IPS-NIHi7 (cell line): ENCODE measurements around the gene STX8.
"Not testable (repeated sequence)": the region's sequence is repeated elsewhere in the genome, so short reads cannot be mapped to it uniquely, and the experiment has no call there.

ENCODE experiments used
- DNase-seq: peaks from one replicate; pipeline ENCODE4 v3.0.0; 2012; ENCODE audit warnings: mixed read lengths; ENCODE audit errors: extremely low spot score

STX8 gene

DNA sequence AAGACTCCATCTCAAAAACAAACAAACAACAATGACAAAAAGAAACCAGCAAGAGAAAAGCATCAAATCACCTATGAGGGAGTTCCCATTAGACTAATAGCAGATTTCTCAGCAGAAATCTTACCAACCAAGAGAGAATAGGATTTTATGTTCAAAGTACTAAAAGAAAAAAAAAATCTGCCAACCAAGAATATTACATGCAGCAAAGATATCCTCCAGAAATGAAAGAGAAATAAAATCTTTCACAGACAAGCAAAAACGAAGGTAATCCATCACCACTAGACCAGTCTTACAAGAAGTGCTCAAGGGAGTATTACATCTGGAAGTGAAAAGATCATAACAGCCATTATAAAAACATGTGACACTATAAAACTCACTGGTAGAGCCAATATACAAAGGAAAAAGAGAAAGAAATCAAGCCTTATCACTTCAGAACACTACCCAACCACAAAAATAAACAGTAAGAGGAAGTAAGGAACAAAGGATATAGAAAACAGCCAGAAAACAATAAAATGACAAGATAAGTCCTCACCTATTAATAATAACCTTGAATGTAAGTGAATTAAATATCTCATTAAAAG, 66.3 kb downstream of the STX8 start:
- no peak for DNase-seq

DNA sequence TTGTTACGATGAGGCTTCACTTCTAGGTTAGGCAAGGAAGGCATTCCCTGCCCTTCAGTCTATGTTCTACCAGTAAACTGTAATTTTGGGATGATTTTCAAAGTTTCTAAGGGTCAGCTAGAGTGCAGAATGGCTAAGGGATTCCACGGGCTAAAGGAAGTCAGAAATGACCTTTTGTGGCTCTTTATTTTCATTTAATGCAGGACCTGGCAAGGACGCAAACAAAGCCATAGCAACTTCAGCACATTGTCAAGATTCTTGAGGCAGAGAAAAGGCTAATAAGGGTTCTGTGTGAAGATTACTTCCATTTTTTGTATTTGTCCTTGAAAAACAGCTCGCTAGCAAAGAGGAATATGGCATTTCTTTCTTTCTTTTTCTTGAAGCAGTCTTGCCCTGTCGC, 76.6 kb downstream of the STX8 start:
- DNase-seq, result no peak

DNA sequence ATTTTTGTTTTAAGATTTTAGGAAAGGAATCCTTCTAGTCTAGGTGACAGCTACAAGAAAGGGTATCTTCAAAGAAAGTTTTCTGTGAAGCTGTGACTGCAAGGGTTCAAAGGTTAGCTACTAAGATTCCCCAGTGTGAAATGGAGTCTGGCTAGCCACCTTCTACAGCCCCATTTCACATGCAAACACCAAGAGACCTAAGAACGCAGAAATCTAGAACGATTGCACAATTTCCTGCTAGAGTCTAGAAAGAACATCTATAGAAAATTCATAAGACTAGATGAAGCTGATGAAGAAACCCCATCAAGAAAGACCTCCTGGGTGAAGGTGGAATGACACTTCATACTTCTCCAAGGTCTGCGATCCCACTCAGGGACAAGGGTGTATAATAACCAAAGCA, 77.1 kb downstream of the STX8 start:
- DNase-seq, result no peak

DNA sequence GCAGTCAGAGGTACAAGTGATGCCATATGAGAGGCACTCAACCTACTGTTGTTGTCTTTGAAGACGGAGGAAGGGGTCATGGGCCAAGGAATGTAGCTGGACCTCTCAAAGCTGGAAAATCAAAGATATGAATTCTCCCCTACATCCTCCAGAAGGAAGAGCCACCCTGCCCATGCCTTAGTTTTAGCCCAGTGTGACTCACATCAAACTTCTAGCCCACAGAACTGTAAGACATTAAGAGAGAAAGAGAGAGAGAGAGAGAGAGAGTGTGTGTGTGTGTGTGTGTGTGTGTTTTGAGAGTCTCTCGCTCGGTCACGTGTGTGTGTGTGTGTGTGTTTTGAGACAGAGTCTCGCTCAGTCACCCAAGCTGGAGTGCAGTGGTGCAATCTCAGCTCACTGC, 87.1 kb downstream of the STX8 start:
- DNase-seq, result no peak

DNA sequence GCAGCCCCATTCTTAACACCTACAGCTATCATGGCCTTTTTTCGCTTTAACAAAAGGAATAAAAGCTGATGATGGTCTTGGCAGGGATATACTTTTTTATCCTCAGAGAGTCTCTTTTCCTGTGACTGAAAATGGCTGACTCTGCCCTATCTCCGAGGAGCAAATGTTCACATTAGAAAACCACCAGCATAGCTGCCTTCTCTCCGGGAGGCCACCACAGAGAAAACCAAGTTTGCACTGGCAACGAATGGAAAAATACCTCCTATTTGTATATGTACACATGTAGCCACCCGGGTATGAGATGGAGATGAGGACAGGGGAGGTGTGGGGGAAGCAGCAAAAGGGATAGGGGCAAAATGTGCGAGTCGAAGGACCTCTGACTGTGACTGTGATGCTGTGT, 88.2 kb downstream of the STX8 start:
- no peak for DNase-seq

DNA sequence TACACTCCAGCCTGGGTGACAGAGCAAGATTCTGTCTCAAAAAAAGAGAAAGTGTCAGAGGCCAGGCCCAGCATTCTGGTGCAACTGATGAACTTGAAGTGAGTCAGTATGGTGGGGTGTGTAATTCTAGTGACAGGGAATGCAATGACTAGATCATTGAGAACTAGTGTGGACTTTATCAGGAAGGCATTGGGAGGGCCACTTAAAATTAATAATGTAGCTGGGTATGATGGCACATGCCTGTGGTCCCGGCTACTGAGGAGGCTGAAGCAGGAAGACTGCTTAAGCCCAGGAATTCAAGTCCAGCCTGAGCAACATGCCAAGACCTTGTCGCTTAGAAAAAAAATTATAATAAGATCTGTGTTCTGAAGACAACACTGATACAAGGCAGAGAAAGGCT, 90.8 kb downstream of the STX8 start:
- no peak for DNase-seq

DNA sequence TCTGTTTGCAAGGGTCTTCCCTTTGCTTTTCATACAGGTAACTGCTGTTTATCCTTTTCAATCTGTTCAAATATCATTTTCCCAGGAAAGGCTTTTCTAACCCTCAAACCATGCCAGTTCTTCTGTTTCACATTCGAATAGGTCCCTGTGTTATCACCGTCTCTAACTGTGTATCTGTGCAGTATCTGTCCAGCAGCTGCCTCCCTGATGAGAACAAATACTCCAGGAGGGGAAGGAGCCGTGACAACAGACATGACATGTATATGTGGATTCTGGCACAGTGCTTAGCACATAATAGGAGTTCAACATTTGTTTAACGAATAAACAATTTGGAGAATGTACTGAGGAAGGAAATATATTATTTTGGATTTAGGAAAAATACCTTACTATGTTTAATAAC, 95.7 kb downstream of the STX8 start:
- no peak for DNase-seq

DNA sequence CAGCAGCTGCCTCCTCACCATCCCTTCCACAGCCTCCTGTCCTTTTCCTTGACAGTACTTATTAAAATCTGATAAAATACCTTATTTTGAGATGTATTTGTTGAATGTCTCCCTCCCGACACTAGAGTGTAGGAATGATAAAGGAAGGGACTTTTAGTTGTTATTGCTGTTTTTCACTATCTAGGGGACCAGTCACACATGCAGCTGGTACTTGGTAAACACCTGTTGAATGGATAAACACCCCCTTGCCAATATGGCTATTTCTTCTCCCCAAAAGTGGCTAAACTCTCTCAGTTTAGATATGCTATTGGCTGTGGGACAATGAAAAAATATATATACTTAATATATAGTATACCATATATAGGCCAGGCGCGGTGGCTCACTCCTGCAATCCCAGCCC, 96.7 kb downstream of the STX8 start:
- no peak for DNase-seq

DNA sequence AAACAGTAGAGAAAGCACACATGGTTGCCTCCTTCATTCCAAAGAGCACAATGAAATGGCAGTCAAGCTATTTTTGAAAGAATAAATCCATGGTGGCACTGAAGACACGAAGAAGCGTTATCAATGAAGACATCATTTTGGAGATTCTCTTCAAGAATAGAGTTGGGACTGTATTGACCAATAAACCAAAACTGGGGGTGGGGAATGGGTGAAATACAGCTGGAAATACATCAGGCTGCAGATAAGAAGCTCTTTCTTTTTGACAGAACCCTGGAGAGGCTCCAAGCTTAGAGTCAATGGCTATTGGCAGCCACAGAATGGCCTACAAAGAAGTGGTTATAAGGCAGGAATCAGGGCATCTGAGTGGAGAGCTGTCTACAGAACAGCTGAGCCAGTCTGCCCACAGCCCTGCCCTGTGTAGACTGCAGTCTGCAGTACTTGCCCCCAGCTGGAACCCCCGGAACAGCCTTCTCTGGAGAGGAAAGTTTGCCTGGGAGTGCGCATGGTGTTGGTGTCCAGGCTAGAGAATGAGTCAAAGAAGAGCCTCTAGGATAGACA, 100.4 kb downstream of the STX8 start:
- DNase-seq, result no peak

DNA sequence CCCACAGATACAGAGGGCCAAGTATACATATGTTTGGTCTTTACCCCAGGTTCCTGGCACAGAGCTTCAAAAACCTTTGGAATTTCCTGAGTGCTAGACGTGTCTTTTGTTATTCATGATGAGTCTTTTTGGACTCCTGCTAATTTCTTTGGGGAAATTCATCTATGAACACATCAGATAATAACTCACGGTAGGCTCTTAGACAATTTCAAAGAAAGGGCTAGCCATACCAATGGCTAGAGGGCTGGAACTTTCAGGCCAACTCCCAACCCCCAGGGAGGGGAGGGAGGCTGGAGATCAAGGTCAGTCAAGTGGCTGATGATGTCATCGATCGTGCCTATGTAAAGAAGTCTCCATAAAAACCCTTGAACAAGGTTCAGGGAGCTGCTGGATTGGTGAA, 101.9 kb downstream of the STX8 start:
- DNase-seq, result no peak

DNA sequence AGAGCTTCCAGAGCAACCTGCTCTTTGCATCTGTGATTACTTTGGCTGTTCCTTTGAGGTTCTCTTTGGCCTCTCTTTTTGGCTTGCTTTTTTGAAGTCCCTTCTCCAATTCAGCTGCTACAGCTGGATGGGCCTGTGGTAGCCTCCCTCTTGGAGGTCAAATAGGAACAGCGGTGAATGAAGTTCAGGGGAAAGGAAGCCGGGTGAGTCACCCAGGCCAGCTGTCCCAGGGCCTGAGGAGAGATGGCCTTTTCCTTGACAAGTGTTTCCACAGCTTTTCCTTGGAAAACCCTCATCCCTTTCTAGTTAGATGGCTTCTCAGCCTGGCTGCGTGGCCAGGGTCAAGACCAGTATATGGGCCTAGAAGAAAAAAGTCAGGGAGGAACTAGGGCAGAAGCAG, 103.1 kb downstream of the STX8 start:
- no peak for DNase-seq

DNA sequence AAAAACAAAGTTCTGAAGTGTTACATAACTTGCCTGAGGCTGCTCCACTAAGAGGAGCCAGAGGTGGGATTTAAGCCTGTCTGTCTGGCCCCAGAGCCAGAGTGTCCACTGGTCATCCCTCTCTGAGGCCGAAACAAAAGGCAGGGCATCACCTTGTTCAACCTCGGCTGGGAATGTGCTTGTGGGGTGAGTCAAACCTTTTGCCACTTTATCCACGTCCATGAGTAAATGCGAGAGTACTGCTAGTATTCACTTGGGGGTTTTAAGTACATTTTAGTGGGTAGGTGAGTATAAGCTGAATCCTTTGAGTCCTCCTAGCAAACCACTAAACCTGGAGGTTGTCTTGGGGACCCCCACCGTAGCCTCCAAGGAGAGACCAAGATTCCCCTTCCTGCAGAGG, 103.5 kb downstream of the STX8 start:
- DNase-seq, result no peak

DNA sequence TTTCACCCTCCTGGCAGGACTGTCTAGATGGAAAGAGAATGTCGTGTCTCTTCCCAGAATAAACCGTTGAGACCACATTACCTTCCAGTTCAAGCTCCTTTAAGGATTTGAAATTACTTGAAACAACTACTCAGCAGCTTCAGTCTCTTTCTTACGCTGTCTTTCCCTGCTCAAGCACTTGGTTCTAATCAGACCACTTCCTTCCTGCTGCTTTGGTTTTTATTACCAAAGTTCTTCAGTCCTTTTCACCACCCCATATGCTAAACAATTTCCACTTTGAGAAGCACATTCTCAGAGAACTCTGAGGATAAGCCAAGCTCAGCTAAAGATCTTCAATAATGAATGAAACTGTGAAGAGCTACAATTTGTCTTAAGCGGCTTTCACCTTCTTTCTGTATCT, 105.4 kb downstream of the STX8 start:
- DNase-seq, result no peak

DNA sequence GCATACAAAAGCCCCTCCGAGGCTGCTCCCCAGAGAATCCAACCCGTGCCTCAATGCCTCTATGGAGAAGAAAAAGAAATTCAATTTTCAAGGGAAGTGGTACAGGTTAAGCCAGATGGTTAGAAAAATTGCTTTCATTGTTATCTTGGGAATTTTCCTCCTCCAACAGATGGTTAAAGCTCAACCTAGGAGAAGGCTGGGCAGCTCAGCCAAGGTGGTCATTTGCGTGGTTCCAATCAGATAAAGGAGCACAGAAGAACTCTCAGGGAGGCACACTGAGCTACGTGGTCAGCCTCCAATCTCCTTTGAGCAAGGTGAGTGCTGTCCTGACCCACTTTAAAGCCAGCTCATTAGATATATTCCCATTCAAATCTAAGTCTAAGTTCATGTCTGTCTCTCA, 106.7 kb downstream of the STX8 start:
- no peak for DNase-seq

DNA sequence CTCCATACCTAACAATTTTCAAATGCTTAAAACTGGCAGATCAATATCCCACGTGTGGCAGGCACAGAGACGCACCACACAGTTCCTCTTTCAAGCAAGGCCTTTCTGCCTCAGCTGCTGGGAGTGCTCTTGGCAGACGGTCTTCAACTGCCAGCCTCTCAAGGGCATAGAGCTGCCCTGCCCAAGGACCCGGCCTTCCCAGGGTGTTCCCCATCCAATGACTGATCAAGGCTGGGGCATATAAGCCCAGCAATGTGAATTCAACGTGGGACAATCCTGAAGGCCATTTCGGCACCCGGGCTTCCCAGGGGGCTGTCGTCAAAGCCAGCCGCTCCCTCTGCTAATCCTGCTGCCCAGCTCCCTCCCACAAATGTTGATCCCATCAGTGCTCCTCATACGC, 107.1 kb downstream of the STX8 start:
- no peak for DNase-seq

DNA sequence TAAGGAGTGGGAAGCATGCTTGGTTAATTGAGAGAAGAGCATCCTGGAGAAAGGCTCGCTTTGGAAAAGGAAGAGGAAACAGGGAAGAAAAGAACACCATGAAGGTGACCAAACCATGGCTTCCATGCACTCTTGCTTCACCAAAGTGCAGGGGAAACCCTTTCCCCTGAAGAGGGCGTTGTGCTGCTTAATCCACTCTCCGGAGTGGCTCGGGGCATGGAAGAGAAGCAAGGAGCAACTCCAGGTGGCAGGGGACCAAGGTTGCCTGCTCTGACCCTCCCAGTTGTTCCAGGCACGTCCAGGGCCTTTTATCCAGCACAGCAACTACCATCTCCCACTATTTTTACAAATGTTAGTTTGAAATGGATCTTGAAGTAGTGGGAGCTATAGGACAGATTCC, 108.1 kb downstream of the STX8 start:
- DNase-seq, result peak; percentile 79

DNA sequence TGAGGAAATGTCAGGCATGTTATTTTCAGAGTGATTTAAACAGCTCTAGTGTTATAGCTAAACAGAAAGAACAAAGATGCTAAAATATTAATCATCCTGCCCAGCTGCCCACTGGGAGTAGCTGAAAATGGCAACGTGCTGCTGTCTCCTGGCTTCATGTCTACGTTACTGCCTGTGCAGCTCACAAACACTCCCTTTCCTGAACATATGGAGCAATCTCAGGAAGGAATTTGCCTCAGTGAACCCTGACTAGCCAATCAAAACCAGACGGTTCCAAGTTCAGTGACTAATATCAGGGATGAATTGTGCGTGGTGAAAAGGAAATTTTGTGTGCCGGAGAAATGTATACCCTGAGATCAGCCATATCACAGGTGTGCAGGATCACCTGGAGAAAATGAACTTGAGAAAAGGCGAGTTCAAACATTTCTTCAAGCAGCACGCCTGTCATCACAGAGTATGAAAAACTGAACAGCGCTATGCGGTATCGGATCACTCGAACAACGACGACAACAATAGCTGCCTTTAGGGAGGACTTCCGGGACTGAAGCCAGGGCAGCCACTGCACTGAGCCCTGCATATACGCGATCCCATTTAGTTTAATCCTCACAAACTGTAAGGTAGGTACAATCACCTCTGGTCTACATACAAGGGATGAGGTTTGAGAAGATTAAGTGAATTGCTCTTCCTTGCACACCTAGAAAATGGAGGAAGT, 110.3 kb downstream of the STX8 start:
- no peak for DNase-seq

DNA sequence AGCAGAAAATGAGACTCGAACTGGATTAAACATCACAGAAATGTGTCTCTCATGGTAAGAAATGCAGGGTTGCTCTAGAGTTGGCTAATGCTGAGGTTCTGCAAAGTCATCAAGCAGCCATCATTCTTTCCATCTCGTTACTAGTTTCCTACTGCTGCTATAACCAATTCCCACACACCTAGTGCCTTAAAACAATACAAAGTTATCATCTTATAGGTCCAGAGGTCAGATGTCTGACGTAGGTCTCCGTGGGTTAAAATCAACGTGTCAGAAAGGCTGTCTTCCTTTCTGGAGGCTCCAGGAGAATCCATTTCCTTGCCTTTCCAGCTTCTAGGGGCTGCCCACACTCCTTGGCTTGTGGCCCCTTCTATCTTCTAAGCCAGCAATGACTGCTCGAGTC, 118.6 kb downstream of the STX8 start:
- DNase-seq, result no peak

DNA sequence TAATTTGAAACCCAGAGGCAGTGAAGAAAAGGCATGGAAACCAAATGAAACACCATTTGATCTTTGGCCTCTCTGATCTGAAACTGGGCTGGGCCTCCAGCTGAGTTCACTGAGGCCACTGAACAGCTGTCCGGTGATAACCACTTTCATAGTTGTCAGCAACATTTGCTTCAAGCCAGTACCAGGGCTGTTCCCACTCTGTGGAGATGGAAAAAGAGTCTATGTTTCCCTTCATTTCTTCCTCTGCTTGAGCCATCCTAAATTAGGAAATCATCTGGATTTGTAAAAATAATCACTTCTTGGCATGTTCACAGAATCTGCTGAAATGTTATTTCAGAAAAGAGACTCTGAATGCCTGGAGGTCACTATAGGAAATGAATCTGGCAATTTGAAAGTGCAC, 119.3 kb downstream of the STX8 start:
- no peak for DNase-seq

DNA sequence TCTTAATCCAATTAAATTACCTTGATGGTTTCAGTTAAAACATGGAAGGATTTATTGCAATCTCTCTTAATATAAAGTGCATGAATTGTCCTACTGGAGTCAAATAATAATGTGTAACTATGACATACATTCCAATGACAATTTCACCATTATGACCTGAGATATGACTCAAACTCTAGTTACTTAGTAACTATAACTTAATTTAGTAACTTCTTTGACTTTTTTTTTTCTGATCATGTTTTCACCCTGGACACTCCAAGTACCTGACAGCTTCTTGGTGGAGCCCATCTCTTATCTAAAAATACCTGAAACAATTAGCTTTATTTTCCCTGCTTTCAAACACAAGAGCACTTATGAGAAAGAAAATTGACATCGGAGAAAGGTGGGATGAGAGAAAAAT, 123.7 kb downstream of the STX8 start:
- DNase-seq, result no peak

DNA sequence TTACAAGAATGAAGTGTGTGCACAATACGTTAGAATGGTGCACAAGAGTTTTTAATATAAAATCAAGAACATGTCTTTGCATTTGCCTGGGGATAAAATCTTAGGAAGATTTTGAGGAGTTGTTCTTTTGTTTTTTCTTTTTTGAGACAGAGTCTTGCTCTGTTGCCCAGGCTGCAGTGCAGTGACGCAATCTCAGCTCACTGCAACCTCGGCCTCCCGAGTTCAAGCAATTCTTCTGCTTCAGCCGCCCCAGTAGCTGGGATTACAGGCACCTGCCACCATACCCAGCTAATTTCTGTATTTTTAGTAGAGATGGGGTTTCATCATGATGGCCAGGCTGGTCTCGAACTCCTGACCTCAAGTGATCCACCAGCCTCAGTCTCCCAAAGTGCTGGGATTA, 128.3 kb downstream of the STX8 start:
- DNase-seq, result not testable (repeated sequence)

DNA sequence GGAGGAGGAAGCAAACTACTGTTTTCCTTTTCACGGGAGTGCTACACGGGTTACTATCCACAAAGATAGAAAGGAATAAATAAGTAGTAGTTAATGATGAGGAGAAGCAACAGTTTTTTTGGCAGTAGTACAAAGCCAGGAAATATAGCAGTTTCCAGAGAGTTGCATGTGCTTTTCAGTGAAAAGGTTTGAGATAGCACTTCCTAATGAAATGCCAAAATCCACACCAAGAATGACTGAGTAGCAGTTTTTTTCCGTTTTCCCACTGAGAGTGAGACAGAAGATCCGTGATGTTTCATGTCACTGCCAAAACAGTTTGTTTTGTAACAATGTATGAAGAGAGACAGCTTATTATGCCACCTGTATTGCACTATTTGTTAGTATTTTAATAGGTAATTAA, 129.1 kb downstream of the STX8 start:
- no peak for DNase-seq

DNA sequence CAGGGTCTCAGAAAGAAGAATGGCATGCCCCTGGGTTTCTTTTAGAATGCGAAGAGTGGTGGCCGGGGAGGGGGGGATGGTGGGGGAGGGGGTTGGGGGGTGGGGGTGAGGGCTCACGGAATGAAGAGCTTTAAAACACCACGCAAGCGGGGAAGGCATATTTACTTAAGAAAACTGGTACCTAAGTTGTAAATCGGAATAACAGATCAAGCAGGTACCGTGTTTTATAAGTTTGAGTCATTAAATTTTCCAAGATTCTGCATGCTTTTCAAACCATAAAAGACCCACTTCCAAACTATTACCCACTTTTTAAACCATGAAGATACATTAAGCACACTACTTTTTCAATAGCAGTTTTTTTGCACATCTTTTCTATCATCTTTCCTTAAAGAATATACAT, 130.2 kb downstream of the STX8 start:
- DNase-seq, result no peak

DNA sequence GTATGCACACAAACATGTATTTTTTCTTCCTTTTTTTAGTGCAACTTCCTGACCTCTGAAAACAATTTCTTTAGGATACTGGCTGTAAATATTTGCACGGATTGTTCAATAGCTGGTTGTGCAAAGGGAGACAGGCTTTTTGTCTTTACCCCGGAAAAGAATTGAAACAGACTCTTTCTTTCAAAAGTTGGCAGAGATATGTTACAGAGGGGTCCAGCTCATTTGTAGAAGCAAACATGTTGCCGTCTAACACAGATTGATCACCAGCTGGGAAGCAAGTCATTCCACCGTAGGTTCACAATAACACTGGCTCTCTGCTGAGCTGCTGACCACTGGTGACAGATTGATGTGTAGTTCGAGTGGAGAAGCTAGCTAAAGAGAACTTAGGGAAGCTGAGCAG, 130.9 kb downstream of the STX8 start:
- DNase-seq, result no peak
